ENCODE results near the gene FBN1. TPM values are rescaled to one million over a fixed set of nuclear protein-coding genes. Genes with fewer than 3 reads are reported as not detected.
A peak's percentile ranks its signal among the peaks of the same experiment; 100 is the strongest.

The FBN1 gene
- polyA plus RNA-seq, 2 of the 4 experiments (the other 2 are of a cell fraction): 6.3 to 9.4 TPM

DNA sequence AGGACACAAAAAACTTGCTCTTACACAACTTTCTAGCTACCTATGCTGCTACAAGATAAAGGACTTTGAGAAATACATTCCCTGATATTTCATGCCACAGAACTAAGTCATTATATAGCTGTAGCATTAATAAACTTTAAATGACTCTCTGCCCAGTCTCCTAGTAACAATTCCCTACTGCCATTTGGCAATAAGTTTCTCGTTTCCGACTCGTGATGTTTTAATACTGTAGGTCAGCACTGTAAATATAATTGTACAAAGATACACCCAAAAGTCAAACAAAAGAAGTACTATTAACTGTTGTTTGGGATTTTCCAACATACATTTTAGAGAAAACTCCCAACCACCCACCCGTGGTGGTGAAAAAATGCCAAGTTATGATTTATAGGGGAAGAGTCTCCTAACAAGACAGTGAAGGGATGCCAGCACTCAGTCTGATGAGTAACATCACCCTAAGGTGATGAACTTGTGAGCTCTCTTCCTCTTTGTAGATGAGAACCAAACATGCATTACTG lies 182.1 kb downstream of the FBN1 start:
- peak overlapping the region; percentile 30; the same call in 2 of the 3 replicates for H3K4me2 ChIP-seq
- no peak for TF ChIP-seq JUN (IDR thresholded peaks at IDR 0.05)
- TF ChIP-seq RARB (CRISPR knock-in tag; IDR thresholded peaks at IDR 0.05): no peak
- TF ChIP-seq MAZ (IDR thresholded peaks at IDR 0.05; ENCODE audit: borderline replicate concordance, low read depth, low read length): no peak
- no peak for TF ChIP-seq POLR2AphosphoS2 (conservative IDR thresholded peaks at IDR 0.05; ENCODE audit: low read length)
- no peak for TF ChIP-seq BCL3 (IDR thresholded peaks at IDR 0.05)
- no peak for TF ChIP-seq HDAC2 (IDR thresholded peaks at IDR 0.05)
- no peak for TF ChIP-seq MAX (IDR thresholded peaks at IDR 0.05)
- 19% methylated on average over 4 of the region's 4 CpGs for WGBS (ENCODE audit: missing lambda C conversion rate)
- peaks cover 23% of the 10 kb centered on the region; the same call in 2 of the 3 replicates for H3K4me1 ChIP-seq
- ChIA-PET POLR2A (interaction anchor here (0.6 kb wide), 1 partner anchor 59 kb away, joined by 6 read pairs; no protein-coding TSS in a partner anchor), CTCF (no interaction called here)
- DNase-seq (ENCODE audit: low read depth in 1 of 2, low spot score in 1 of 2): peak in 1 of 2 experiments; percentile 16
- no peak for ATAC-seq
- no peak for FAIRE-seq
- H3K9me3 ChIP-seq: no peaks in the 10 kb centered on the region
- H3K27ac ChIP-seq: no peak overlapping the region
- no peak overlapping the region for H3K4me3 ChIP-seq

- H3K27ac ChIP-seq: no peak overlapping the region
- POLR2A ChIA-PET: no interaction called here
- DNase-seq (ENCODE audit: low read depth in 1 of 2, low spot score in 1 of 2) (no peak), FAIRE-seq (no peak), ATAC-seq (no peak)
- WGBS (ENCODE audit: missing lambda C conversion rate): 86% methylated on average over 4 of the region's 4 CpGs
- peaks cover 23% of the 10 kb centered on the region; the same call in 2 of the 3 replicates for H3K4me1 ChIP-seq
- H3K4me3 ChIP-seq: no peak overlapping the region
- H3K4me2 ChIP-seq: no peak overlapping the region
- H3K9me3 ChIP-seq: no peaks in the 10 kb centered on the region
- no peak for TF ChIP-seq POLR2A (IDR thresholded peaks at IDR 0.05; ENCODE audit: low read length)
- TF ChIP-seq MAFK (IDR thresholded peaks at IDR 0.05; ENCODE audit: partially characterized antibody): no peak
- no peak for TF ChIP-seq PBX3 (IDR thresholded peaks at IDR 0.05)
- no peak for TF ChIP-seq ZNF302 (CRISPR knock-in tag; IDR thresholded peaks at IDR 0.05)
- TF ChIP-seq HOXB5 (CRISPR knock-in tag; IDR thresholded peaks at IDR 0.05): no peak
- TF ChIP-seq NR3C1 (IDR thresholded peaks at IDR 0.05): no peak
- no peak for TF ChIP-seq MYC (IDR thresholded peaks at IDR 0.05; ENCODE audit: borderline replicate concordance, low read length)
- no peak for TF ChIP-seq HEYL (CRISPR knock-in tag; IDR thresholded peaks at IDR 0.05)
- no peak for TF ChIP-seq EHF (CRISPR knock-in tag; IDR thresholded peaks at IDR 0.05)
- TF ChIP-seq CBX2 (IDR thresholded peaks at IDR 0.05; ENCODE audit: borderline replicate concordance, low read depth): no peak
- TF ChIP-seq, protein P1, sequence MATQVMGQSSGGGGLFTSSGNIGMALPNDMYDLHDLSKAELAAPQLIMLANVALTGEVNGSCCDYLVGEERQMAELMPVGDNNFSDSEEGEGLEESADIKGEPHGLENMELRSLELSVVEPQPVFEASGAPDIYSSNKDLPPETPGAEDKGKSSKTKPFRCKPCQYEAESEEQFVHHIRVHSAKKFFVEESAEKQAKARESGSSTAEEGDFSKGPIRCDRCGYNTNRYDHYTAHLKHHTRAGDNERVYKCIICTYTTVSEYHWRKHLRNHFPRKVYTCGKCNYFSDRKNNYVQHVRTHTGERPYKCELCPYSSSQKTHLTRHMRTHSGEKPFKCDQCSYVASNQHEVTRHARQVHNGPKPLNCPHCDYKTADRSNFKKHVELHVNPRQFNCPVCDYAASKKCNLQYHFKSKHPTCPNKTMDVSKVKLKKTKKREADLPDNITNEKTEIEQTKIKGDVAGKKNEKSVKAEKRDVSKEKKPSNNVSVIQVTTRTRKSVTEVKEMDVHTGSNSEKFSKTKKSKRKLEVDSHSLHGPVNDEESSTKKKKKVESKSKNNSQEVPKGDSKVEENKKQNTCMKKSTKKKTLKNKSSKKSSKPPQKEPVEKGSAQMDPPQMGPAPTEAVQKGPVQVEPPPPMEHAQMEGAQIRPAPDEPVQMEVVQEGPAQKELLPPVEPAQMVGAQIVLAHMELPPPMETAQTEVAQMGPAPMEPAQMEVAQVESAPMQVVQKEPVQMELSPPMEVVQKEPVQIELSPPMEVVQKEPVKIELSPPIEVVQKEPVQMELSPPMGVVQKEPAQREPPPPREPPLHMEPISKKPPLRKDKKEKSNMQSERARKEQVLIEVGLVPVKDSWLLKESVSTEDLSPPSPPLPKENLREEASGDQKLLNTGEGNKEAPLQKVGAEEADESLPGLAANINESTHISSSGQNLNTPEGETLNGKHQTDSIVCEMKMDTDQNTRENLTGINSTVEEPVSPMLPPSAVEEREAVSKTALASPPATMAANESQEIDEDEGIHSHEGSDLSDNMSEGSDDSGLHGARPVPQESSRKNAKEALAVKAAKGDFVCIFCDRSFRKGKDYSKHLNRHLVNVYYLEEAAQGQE (IDR thresholded peaks at IDR 0.05): no peak
- TF ChIP-seq RCOR1 (IDR thresholded peaks at IDR 0.05; ENCODE audit: low read depth, low read length): no peak
- TF ChIP-seq ZFP36 (IDR thresholded peaks at IDR 0.05; ENCODE audit: borderline replicate concordance, partially characterized antibody): no peak
- no peak for TF ChIP-seq E2F6 (IDR thresholded peaks at IDR 0.05; ENCODE audit: borderline replicate concordance, low read depth)
- no peak for TF ChIP-seq RFX5 (IDR thresholded peaks at IDR 0.05)
- TF ChIP-seq EHMT2 (IDR thresholded peaks at IDR 0.05; ENCODE audit: low read depth): no peak
- TF ChIP-seq SREBF2 (IDR thresholded peaks at IDR 0.05): no peak
- no peak for TF ChIP-seq USF2 (IDR thresholded peaks at IDR 0.05)
- TF ChIP-seq HDAC2 (IDR thresholded peaks at IDR 0.05): no peak
- CTCF ChIA-PET: no interaction called here
Measured at GRCh38 chr15:48462688-48463087, 182.8 kb downstream of the FBN1 start.
